Activated T-cell treated with anti-CD3 and anti-CD28 coated beads, Interleukin-2, amount 50 U/mL, for 4 hours (primary cell): ENCODE measurements around the gene ING3. TPM values are rescaled to one million over a fixed set of nuclear protein-coding genes. Genes with fewer than 3 reads are reported as not detected.
A peak's percentile ranks its signal among the peaks of the same experiment; 100 is the strongest.

Experiments
- ATAC-seq, 2 donors: fragments of 200-7000 bp; cut with Tn5 transposase; one replicate each; pipeline ENCODE4 v1.10.0; 2021
- DNase-seq: peaks from one replicate; pipeline ENCODE4 v3.0.0-alpha.2; 2020
- H3K27me3 Mint-ChIP-seq: one replicate; pipeline ENCODE4 v1.8.0; 2021; ENCODE audit warnings: low read depth, mixed read lengths
- H3K36me3 Mint-ChIP-seq: one replicate; pipeline ENCODE4 v1.8.0; 2022; ENCODE audit warnings: mixed read lengths; ENCODE audit not compliant: insufficient read depth
- H3K4me1 Mint-ChIP-seq: one replicate; pipeline ENCODE4 v1.8.0; 2021; ENCODE audit warnings: low read depth, mixed read lengths
- H3K4me3 Mint-ChIP-seq: one replicate; pipeline ENCODE4 v1.8.0; 2021; ENCODE audit warnings: mild to moderate bottlenecking, moderate library complexity, mixed read lengths
- H3K9me3 Mint-ChIP-seq: one replicate; pipeline ENCODE4 v1.8.0; 2021; ENCODE audit warnings: mixed read lengths
- total RNA-seq, 3 donors: library from RNA; stranded (reverse); gene quantifications; one replicate each; pipeline ENCODE4 v1.2.1, GENCODE V29; 2021

ING3 gene
- total RNA-seq, 3 donors from 2014 or later = 23.9 to 29.4 (median 27.5) TPM

GRCh38 chr7:120941064-120941463, 9.5 kb upstream of the ING3 start:
- H3K4me1 Mint-ChIP-seq = no peaks in the 10 kb centered on the region
- no peak for DNase-seq
- H3K4me3 Mint-ChIP-seq = no peak overlapping the region
- peaks cover 12% of the 10 kb centered on the region for H3K27me3 Mint-ChIP-seq
- no peaks in the 10 kb centered on the region for H3K36me3 Mint-ChIP-seq
- no peak for ATAC-seq
- H3K9me3 Mint-ChIP-seq = no peaks in the 10 kb centered on the region

GRCh38 chr7:120941856-120942255, 8.7 kb upstream of the ING3 start:
- H3K4me3 Mint-ChIP-seq = no peak overlapping the region
- DNase-seq = no peak
- H3K9me3 Mint-ChIP-seq = no peaks in the 10 kb centered on the region
- H3K4me1 Mint-ChIP-seq = no peaks in the 10 kb centered on the region
- no peak for ATAC-seq
- peaks cover 17% of the 10 kb centered on the region for H3K27me3 Mint-ChIP-seq
- H3K36me3 Mint-ChIP-seq = no peaks in the 10 kb centered on the region

DNA sequence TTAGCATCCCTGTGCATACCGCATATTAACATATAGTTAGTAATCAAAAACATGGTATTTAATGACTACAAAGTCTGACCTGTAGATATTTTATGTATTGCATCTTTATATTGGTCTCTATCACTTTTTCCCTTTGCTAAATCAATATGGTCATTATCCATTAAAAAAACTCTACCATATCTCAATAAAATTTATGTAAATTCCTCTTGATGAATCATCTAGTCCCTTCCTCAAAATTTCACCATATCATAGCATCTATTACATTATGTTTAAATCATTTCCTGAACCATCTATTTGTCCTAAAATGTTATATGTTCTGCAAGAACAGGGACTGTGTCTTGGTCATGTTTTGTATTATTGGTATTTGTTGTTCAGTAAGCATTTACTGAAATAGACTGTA, 7.7 kb upstream of the ING3 start:
- Mint-ChIP-seq H3K4me3 (no peak overlapping the region), H3K36me3 (no peaks in the 10 kb centered on the region), H3K4me1 (no peaks in the 10 kb centered on the region), H3K27me3 (peaks cover 21% of the 10 kb centered on the region), H3K9me3 (no peaks in the 10 kb centered on the region)
- DNase-seq = no peak
- ATAC-seq = no peak

DNA sequence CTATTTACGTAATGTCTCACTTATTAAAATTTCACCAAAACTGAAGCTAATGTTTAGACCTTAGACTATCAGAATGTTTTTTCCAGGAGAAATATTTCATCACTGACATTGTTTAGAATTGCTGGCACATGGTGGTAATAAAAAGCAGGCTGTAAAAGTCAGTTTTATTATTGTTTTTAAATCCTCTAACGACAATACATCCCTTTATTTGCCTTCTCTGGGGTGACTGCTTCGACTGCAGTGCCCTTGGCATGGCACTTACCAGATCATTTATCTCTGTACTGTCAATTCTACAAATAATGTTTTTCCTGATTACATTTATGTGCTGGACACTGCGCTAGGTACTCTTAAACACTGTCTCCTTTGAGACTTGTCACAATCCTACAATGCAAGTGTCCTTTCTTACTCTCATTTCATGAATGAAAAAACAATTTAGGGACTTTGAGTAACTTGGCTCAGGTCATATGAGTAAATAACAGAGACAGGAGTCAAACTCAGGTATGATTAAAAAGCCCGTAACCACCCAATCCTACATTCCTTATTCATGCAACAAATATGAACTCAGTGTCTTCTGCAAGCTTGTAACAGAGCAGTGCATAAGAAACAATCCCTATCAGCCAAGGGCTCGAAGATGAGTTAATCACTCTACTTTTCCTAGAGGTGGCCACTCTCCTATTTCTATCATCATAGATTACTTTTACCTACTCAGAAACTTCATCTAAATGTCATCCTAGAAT, 5.6 kb upstream of the ING3 start:
- DNase-seq = no peak
- Mint-ChIP-seq H3K27me3 (peaks cover 22% of the 10 kb centered on the region), H3K4me1 (peaks cover 8% of the 10 kb centered on the region), H3K4me3 (no peak overlapping the region), H3K36me3 (no peaks in the 10 kb centered on the region), H3K9me3 (no peaks in the 10 kb centered on the region)
- ATAC-seq = no peak

GRCh38 chr7:120947980-120948379, 2.6 kb upstream of the ING3 start:
- Mint-ChIP-seq H3K4me1 (peaks cover 19% of the 10 kb centered on the region), H3K9me3 (no peaks in the 10 kb centered on the region), H3K36me3 (no peaks in the 10 kb centered on the region), H3K4me3 (no peak overlapping the region), H3K27me3 (peaks cover 22% of the 10 kb centered on the region)
- no peak for DNase-seq
- no peak for ATAC-seq

- no peak for ATAC-seq
- peaks cover 19% of the 10 kb centered on the region for H3K4me1 Mint-ChIP-seq
Measured at GRCh38 chr7:120949393-120949911, 1.1 kb upstream of the ING3 start.

DNA sequence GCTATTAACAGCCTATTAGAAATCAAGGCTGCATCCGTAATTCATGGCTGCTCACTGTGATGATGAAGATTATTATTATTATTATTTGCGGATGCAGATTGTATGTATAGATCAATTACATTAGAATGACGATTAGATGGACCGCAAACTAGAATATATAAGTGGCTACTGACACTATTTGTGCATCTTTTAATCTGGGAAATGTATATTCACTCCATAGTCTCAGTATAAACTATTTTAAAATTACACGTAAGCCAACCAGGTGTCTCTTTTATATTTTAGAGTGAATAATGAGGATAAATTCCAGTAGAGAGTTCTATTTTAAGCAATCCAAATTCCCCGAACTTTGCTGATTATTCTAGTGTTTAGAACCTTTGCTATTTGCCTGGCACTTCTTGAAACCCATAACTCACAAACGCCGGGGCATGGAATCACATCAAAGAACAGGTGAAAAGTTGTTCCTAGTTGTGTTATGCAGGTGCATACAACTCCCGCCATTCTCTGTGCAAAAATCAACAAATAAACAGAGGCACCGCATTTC, 509 bp upstream of the ING3 start:
- Mint-ChIP-seq H3K27me3 (peaks cover 22% of the 10 kb centered on the region), H3K4me1 (peaks cover 21% of the 10 kb centered on the region), H3K9me3 (no peaks in the 10 kb centered on the region), H3K36me3 (no peaks in the 10 kb centered on the region), H3K4me3 (peak overlapping the region; percentile 96)
- DNase-seq = no peak
- ATAC-seq = no peak

More at GRCh38 chr7:120949393-120949911, 1.1 kb upstream of the ING3 start:
- Mint-ChIP-seq H3K36me3 (no peaks in the 10 kb centered on the region), H3K4me3 (peak overlapping the region; percentile 96), H3K27me3 (peaks cover 22% of the 10 kb centered on the region), H3K9me3 (no peaks in the 10 kb centered on the region)
- DNase-seq = no peak

GRCh38 chr7:120951309-120951699, 727 bp downstream of the ING3 start:
- H3K27me3 Mint-ChIP-seq = peaks cover 13% of the 10 kb centered on the region
- H3K4me3 Mint-ChIP-seq = peak overlapping the region; percentile 96
- ATAC-seq (no peak), DNase-seq (no peak)
- H3K9me3 Mint-ChIP-seq = no peaks in the 10 kb centered on the region
- peaks cover 5% of the 10 kb centered on the region for H3K36me3 Mint-ChIP-seq
- peaks cover 27% of the 10 kb centered on the region for H3K4me1 Mint-ChIP-seq

- no peak for ATAC-seq
- Mint-ChIP-seq H3K4me1 (peaks cover 27% of the 10 kb centered on the region), H3K36me3 (peaks cover 7% of the 10 kb centered on the region), H3K27me3 (peaks cover 11% of the 10 kb centered on the region), H3K9me3 (no peaks in the 10 kb centered on the region), H3K4me3 (peak overlapping the region; percentile 96)
- no peak for DNase-seq
Measured at GRCh38 chr7:120951826-120952225, 1.2 kb downstream of the ING3 start.

GRCh38 chr7:120955577-120956149, 5.1 kb downstream of the ING3 start:
- Mint-ChIP-seq H3K4me3 (no peak overlapping the region), H3K4me1 (peaks cover 21% of the 10 kb centered on the region), H3K9me3 (no peaks in the 10 kb centered on the region), H3K36me3 (peaks cover 25% of the 10 kb centered on the region), H3K27me3 (no peaks in the 10 kb centered on the region)
- no peak for DNase-seq
- no peak for ATAC-seq

DNA sequence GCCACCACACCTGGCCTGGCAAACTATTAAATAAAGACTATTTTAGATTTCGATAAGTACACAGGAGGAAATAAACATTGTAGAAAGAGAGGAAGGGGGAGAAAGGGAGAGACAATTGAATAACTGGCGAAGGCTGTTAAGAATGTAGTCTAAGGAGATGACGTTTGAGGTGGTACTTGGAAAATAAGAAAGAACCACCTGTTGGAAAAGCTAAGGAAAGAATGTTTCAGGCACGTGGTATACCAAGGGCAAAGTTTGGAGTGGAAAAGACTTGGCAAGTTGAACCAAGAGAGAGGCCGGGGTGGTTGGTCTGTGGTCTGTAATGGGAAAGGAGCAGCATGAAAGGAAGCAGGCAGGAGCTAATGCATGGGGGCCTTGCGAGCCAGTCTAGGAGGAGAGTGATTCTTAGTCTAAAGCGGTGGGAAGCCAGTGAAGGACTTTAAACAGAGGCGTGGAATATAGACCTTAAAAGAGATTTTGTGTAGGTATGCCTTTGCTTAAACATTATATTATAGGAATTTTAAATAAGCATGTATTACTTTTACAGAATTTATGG, 9.4 kb downstream of the ING3 start:
- H3K36me3 Mint-ChIP-seq = peaks cover 38% of the 10 kb centered on the region
- ATAC-seq (no peak), DNase-seq (no peak)
- H3K27me3 Mint-ChIP-seq = no peaks in the 10 kb centered on the region
- H3K4me3 Mint-ChIP-seq = no peak overlapping the region
- no peaks in the 10 kb centered on the region for H3K9me3 Mint-ChIP-seq
- peaks cover 22% of the 10 kb centered on the region for H3K4me1 Mint-ChIP-seq

DNA sequence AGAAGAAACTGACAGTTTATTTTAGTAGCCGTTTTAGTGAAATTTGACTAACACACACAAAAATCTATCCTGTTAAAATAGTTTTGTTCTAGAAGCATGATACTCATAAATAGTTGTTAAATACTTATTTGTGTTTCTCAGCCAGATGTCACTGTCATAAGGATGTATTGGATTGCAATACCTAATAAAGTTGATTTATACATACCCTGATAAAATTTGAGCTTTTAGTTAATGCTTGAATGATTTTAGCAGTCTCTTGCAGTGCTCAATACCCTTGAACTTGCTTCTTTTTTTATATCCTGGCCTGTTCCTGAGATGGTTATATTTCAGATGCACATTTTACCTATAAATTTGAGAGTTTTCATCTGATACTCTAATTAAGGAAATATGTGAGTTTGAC, 10.1 kb downstream of the ING3 start:
- no peaks in the 10 kb centered on the region for H3K9me3 Mint-ChIP-seq
- DNase-seq (no peak), ATAC-seq (no peak)
- H3K36me3 Mint-ChIP-seq = peaks cover 39% of the 10 kb centered on the region
- H3K4me3 Mint-ChIP-seq = no peak overlapping the region
- H3K4me1 Mint-ChIP-seq = peaks cover 18% of the 10 kb centered on the region
- H3K27me3 Mint-ChIP-seq = no peaks in the 10 kb centered on the region

GRCh38 chr7:120961638-120962173, 11.1 kb downstream of the ING3 start:
- H3K9me3 Mint-ChIP-seq = no peaks in the 10 kb centered on the region
- DNase-seq (no peak), ATAC-seq (no peak)
- no peak overlapping the region for H3K4me3 Mint-ChIP-seq
- H3K27me3 Mint-ChIP-seq = no peaks in the 10 kb centered on the region
- peaks cover 15% of the 10 kb centered on the region for H3K4me1 Mint-ChIP-seq
- H3K36me3 Mint-ChIP-seq = peaks cover 41% of the 10 kb centered on the region

DNA sequence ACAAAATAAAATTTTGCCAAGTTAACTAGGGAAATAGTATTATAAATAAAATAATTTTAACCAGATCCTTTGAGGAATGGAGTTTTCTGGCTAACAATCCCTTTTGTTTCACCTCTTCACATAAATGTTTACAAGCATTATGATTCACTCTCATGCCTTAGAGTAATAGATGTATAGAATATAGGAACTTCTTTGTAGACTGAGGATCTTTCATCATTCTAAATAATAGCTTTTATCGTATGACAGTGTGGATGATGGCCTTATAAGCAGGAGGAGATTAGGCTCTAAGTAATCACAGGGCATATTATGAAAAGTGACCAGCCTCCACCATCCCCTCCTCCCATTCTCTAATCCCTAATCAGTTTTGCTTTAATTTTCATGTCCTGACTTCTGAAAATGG, 13.5 kb downstream of the ING3 start:
- Mint-ChIP-seq H3K27me3 (no peaks in the 10 kb centered on the region), H3K4me3 (no peak overlapping the region), H3K9me3 (no peaks in the 10 kb centered on the region), H3K36me3 (peaks cover 43% of the 10 kb centered on the region), H3K4me1 (peaks cover 15% of the 10 kb centered on the region)
- DNase-seq (no peak), ATAC-seq (no peak)
